Common myeloid progenitor, CD34-positive (primary cell): ENCODE data around the gene ALDH3B1.
A peak's percentile ranks its signal among the peaks of the same experiment; 100 is the strongest.

Experiments
- CTCF ChIA-PET: fragments of 350-600 bp; sonication (Branson Sonifier 250); formaldehyde crosslinking; loops from one replicate; lab custom pipeline; 2021; ENCODE audit warnings: antibody characterized with exemption; lab: Charles Lee
- POLR2A ChIA-PET: fragments of 350-600 bp; sonication (Branson Sonifier 250); formaldehyde crosslinking; loops from one replicate; lab custom pipeline; 2021; ENCODE audit warnings: antibody characterized with exemption; lab: Charles Lee
- DNase-seq, 3 donors: peaks; one replicate each; pipeline versions ENCODE4 v3.0.0 to v3.0.0-alpha.2; 2013
- H3K27ac ChIP-seq, 2 experiments: 1 replicate in 1 of 2; 2 replicates in 1 of 2; pipeline ENCODE4 v1.7.0; 2013; ENCODE audit warnings: inconsistent platforms in 2 of 2, low read length in 2 of 2, mild to moderate bottlenecking in 2 of 2, low read depth in 1 of 2, moderate library complexity in 1 of 2; ENCODE audit not compliant: severe bottlenecking in 2 of 2, insufficient read depth in 1 of 2, poor library complexity in 1 of 2
- H3K27me3 ChIP-seq, 5 experiments: replicated peaks in 2 of 5; 1 replicate in 3 of 5; 2 replicates in 2 of 5; pipeline versions ENCODE4 v1.6.1 to v1.7.0; 2013; ENCODE audit warnings: low read length in 4 of 5, mild to moderate bottlenecking in 2 of 5, moderate library complexity in 2 of 5, inconsistent platforms in 1 of 5; ENCODE audit not compliant: insufficient read depth in 5 of 5, control insufficient read depth in 4 of 5
- H3K36me3 ChIP-seq, 4 experiments: 1 replicate in 2 of 4; 2 replicates in 2 of 4; pipeline versions ENCODE4 v1.6.1 to v1.7.0; 2013; ENCODE audit warnings: low read length in 3 of 4, control low read depth in 1 of 4, mild to moderate bottlenecking in 1 of 4; ENCODE audit not compliant: control insufficient read depth in 4 of 4, insufficient read depth in 4 of 4
- H3K4me1 ChIP-seq, 4 experiments: 1 replicate in 3 of 4; 2 replicates in 1 of 4; pipeline versions ENCODE4 v1.6.1 to v1.7.1; 2013; ENCODE audit warnings: low read length in 3 of 4, mild to moderate bottlenecking in 3 of 4, control low read depth in 1 of 4, inconsistent platforms in 1 of 4, moderate library complexity in 1 of 4; ENCODE audit not compliant: control insufficient read depth in 4 of 4, insufficient read depth in 4 of 4; ENCODE audit errors: control extremely low read depth in 1 of 4
- H3K4me3 ChIP-seq, 7 experiments: 1 replicate in 4 of 7; 2 replicates in 3 of 7; pipeline versions ENCODE4 v1.5.1 to v1.7.0; 2013; ENCODE audit warnings: mild to moderate bottlenecking in 7 of 7, low read length in 6 of 7, moderate library complexity in 6 of 7, inconsistent platforms in 2 of 7, low read depth in 2 of 7, control low read depth in 1 of 7; ENCODE audit not compliant: insufficient read depth in 4 of 7, control insufficient read depth in 1 of 7; ENCODE audit errors: extremely low read depth in 1 of 7
- H3K9me3 ChIP-seq, 5 experiments: 1 replicate in 4 of 5; 2 replicates in 1 of 5; pipeline versions ENCODE4 v1.6.1 to v1.7.1; 2013; ENCODE audit warnings: low read length in 4 of 5, mild to moderate bottlenecking in 2 of 5, inconsistent platforms in 1 of 5, low read depth in 1 of 5, moderate library complexity in 1 of 5; ENCODE audit not compliant: control insufficient read depth in 4 of 5, insufficient read depth in 2 of 5; ENCODE audit errors: control extremely low read depth in 1 of 5
- WGBS: methylation state at CpG from one replicate; pipeline ENCODE4 v1.1.5; 2013; ENCODE audit not compliant: insufficient coverage; 5-methylcytosine and 5-hydroxymethylcytosine counted together

The ALDH3B1 gene

GRCh38 chr11:68024508-68024907 is 14.4 kb downstream of the ALDH3B1 start:
- Histone ChIP-seq H3K27me3 (no peaks in the 10 kb centered on the region), H3K27ac (no peak overlapping the region), H3K36me3 (peaks cover 0 to 47% (median 5%) of the 10 kb centered on the region in 4 experiments), H3K9me3 (peaks cover 0 to 10% (median 0%) of the 10 kb centered on the region in 5 experiments), H3K4me3 (no peak overlapping the region), H3K4me1 (peaks cover 0 to 6% (median 4%) of the 10 kb centered on the region in 4 experiments)
- no peak for DNase-seq
- ChIA-PET CTCF (interaction anchor here (1.2 kb wide), 1 partner anchor 13 kb away, joined by 3 read pairs; no protein-coding TSS in a partner anchor), POLR2A (interaction anchor here (0.6 to 1.2 kb wide), 2 partner anchors 20 to 24 kb away, joined by 3 read pairs; partner anchors contain the start of gene UNC93B1)
- WGBS: 100% methylated on average over 5 of the region's 5 CpGs

GRCh38 chr11:68025047-68025446 is 14.9 kb downstream of the ALDH3B1 start:
- POLR2A ChIA-PET: no interaction called here
- CTCF ChIA-PET: interaction anchor here (1.2 kb wide), 1 partner anchor 14 kb away, joined by 3 read pairs; no protein-coding TSS in a partner anchor
- Histone ChIP-seq H3K36me3 (peaks cover 0 to 47% (median 5%) of the 10 kb centered on the region in 4 experiments), H3K27ac (no peak overlapping the region), H3K4me1 (peaks cover 0 to 10% (median 8%) of the 10 kb centered on the region in 4 experiments), H3K9me3 (peaks cover 0 to 10% (median 0%) of the 10 kb centered on the region in 5 experiments), H3K4me3 (no peak overlapping the region), H3K27me3 (no peaks in the 10 kb centered on the region)
- 95% methylated on average over 5 of the region's 5 CpGs for WGBS
- DNase-seq: peak in 1 of 3 donors; percentile 26

GRCh38 chr11:68026391-68027105 is 16.4 kb downstream of the ALDH3B1 start:
- Histone ChIP-seq H3K4me3 (no peak overlapping the region), H3K4me1 (peaks cover 2 to 19% (median 14%) of the 10 kb centered on the region in 4 experiments), H3K27me3 (no peaks in the 10 kb centered on the region), H3K36me3 (peaks cover 0 to 47% (median 5%) of the 10 kb centered on the region in 4 experiments), H3K27ac (no peak overlapping the region), H3K9me3 (peaks cover 0 to 10% (median 0%) of the 10 kb centered on the region in 5 experiments)
- POLR2A ChIA-PET: no interaction called here
- CTCF ChIA-PET: interaction anchor here (1.0 to 1.5 kb wide), 2 partner anchors 17 to 20 kb away, joined by 3 to 4 read pairs; no protein-coding TSS in a partner anchor
- WGBS: 97% methylated on average over 15 of the region's 18 CpGs
- no peak for DNase-seq

- no peaks in the 10 kb centered on the region for H3K27me3 ChIP-seq
- 94% methylated on average over 18 of the region's 21 CpGs for WGBS
- ChIA-PET CTCF (no interaction called here), POLR2A (no interaction called here)
- H3K27ac ChIP-seq: no peak overlapping the region
- no peak overlapping the region for H3K4me3 ChIP-seq
- H3K4me1 ChIP-seq: peaks cover 2 to 25% (median 17%) of the 10 kb centered on the region in 4 experiments
- DNase-seq: no peak
- peaks cover 0 to 10% (median 0%) of the 10 kb centered on the region in 5 experiments for H3K9me3 ChIP-seq
- peaks cover 0 to 43% (median 8%) of the 10 kb centered on the region in 4 experiments for H3K36me3 ChIP-seq
Observed at GRCh38 chr11:68027667-68028066, 17.5 kb downstream of the ALDH3B1 start.

GRCh38 chr11:68028802-68029545 is 18.8 kb downstream of the ALDH3B1 start:
- Histone ChIP-seq H3K36me3 (peaks cover 2 to 46% (median 15%) of the 10 kb centered on the region in 4 experiments), H3K4me3 (peak overlapping the region in 2 of 7 experiments; percentile 90 to 96), H3K27me3 (no peaks in the 10 kb centered on the region), H3K4me1 (peaks cover 2 to 25% (median 17%) of the 10 kb centered on the region in 4 experiments), H3K27ac (no peak overlapping the region), H3K9me3 (peaks cover 0 to 10% (median 0%) of the 10 kb centered on the region in 5 experiments)
- 96% methylated on average over 12 of the region's 12 CpGs for WGBS
- ChIA-PET CTCF (interaction anchor here (0.6 to 1.7 kb wide), 4 partner anchors 9 to 23 kb away, joined by 3 to 8 read pairs (median 4); partner anchors contain the start of genes ALDH3B1 and TCIRG1), POLR2A (interaction anchor here (0.7 kb wide), 1 partner anchor 1693 kb away, joined by 3 read pairs; the partner anchor contains the start of gene RIN1)
- DNase-seq: no peak

GRCh38 chr11:68030318-68031143 is 20.4 kb downstream of the ALDH3B1 start, which contains the start of gene NDUFS8:
TSS of gene NDUFS8 (plus strand) at chr11:68030681. CDS start at chr11:68032152, 1,471 bp downstream.
- POLR2A ChIA-PET: no interaction called here
- Histone ChIP-seq H3K27ac (peak within 1 kb of the TSS; percentile 78 to 94), H3K36me3 (peaks cover 3 to 35% (median 19%) of the 10 kb centered on the region in 4 experiments), H3K4me1 (peaks cover 2 to 33% (median 17%) of the 10 kb centered on the region in 4 experiments), H3K27me3 (no peaks in the 10 kb centered on the region), H3K4me3 (peak within 1 kb of the TSS; percentile 32 to 96 (median 82)), H3K9me3 (no peaks in the 10 kb centered on the region)
- WGBS: under 1% methylated on average over 43 of the region's 56 CpGs
- DNase-seq: peak; percentile 99 to 100 (median 99)
- CTCF ChIA-PET: interaction anchor here (1.7 kb wide), 1 partner anchor 20 kb away, joined by 8 read pairs; the partner anchor contains the start of gene ALDH3B1
